ENCODE measurements around the gene FUT8.

DNA sequence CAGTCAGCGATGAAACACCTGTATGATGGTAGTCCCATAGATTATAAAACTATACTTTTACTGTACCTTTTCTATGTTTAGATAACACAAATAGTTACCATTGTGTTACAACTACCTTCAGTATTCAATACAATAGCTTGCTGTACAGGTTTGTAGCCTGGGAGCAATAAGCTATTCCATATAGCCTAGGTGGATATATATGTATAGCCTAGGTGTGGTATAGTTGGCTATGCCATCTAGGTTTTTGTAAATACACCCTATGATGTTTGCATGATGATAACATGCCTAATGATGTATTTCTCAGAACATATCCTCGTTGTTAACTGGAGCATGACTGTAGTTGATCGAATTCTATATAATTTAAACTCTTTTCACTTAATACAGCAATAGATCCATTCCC is 316.1 kb downstream of the FUT8 start:
- TF ChIP-seq, protein P1, sequence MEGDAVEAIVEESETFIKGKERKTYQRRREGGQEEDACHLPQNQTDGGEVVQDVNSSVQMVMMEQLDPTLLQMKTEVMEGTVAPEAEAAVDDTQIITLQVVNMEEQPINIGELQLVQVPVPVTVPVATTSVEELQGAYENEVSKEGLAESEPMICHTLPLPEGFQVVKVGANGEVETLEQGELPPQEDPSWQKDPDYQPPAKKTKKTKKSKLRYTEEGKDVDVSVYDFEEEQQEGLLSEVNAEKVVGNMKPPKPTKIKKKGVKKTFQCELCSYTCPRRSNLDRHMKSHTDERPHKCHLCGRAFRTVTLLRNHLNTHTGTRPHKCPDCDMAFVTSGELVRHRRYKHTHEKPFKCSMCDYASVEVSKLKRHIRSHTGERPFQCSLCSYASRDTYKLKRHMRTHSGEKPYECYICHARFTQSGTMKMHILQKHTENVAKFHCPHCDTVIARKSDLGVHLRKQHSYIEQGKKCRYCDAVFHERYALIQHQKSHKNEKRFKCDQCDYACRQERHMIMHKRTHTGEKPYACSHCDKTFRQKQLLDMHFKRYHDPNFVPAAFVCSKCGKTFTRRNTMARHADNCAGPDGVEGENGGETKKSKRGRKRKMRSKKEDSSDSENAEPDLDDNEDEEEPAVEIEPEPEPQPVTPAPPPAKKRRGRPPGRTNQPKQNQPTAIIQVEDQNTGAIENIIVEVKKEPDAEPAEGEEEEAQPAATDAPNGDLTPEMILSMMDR (IDR thresholded peaks at IDR 0.05): no peak
- TF ChIP-seq EZH2 (IDR thresholded peaks at IDR 0.05) (no peak), EZH2phosphoT487 (IDR thresholded peaks at IDR 0.05) (no peak)

All from neural progenitor cell (in vitro differentiated cells).